ENCODE measurements around the gene SMAP2.

Gene SMAP2

GRCh38 chr1:40411294-40411693 is 37.8 kb downstream of the SMAP2 start:
- no peak overlapping the region for H3K4me3 ChIP-seq (ENCODE audit: low read depth, low read length)
- TF ChIP-seq CTCF (IDR thresholded peaks at IDR 0.05; ENCODE audit: low read depth, low read length) = no peak

- no peak overlapping the region for H3K4me3 ChIP-seq (ENCODE audit: low read depth, low read length)
- no peak for TF ChIP-seq CTCF (IDR thresholded peaks at IDR 0.05; ENCODE audit: low read depth, low read length)
Observed at GRCh38 chr1:40411843-40412242, 38.3 kb downstream of the SMAP2 start.

- H3K4me3 ChIP-seq (ENCODE audit: low read depth, low read length) = no peak overlapping the region
- TF ChIP-seq CTCF (IDR thresholded peaks at IDR 0.05; ENCODE audit: low read depth, low read length) = no peak
Observed at GRCh38 chr1:40413527-40414252, 40.2 kb downstream of the SMAP2 start.

- TF ChIP-seq CTCF (IDR thresholded peaks at IDR 0.05; ENCODE audit: low read depth, low read length) = no peak
Observed at GRCh38 chr1:40414331-40414730, 40.8 kb downstream of the SMAP2 start.

GRCh38 chr1:40416709-40417108 is 43.2 kb downstream of the SMAP2 start:
- no peak for TF ChIP-seq CTCF (IDR thresholded peaks at IDR 0.05; ENCODE audit: low read depth, low read length)
- H3K4me3 ChIP-seq (ENCODE audit: low read depth, low read length) = no peak overlapping the region

More at GRCh38 chr1:40414331-40414730, 40.8 kb downstream of the SMAP2 start:
- no peak overlapping the region for H3K4me3 ChIP-seq (ENCODE audit: low read depth, low read length)

- TF ChIP-seq CTCF (IDR thresholded peaks at IDR 0.05; ENCODE audit: low read depth, low read length) = no peak
- no peak overlapping the region for H3K4me3 ChIP-seq (ENCODE audit: low read depth, low read length)
Observed at GRCh38 chr1:40421431-40422384, 48.2 kb downstream of the SMAP2 start.

All from WI38 (cell line).